ENCODE data around the gene DDX31.

Gene DDX31

GRCh38 chr9:132702254-132702653 is 32.5 kb upstream of the DDX31 start:
- no peak overlapping the region for H3K4me3 ChIP-seq (ENCODE audit: low read length)
- no peaks in the 10 kb centered on the region for H3K36me3 ChIP-seq (ENCODE audit: insufficient read depth, low read depth, low read length)
- H3K27ac ChIP-seq (ENCODE audit: low read length), result no peak overlapping the region
- H3K9me3 ChIP-seq (ENCODE audit: insufficient read depth, low read depth, low read length), result peaks cover 46% of the 10 kb centered on the region
- no peak overlapping the region for H3K9ac ChIP-seq (ENCODE audit: low read depth, low read length)
- H3K27me3 ChIP-seq (ENCODE audit: insufficient read depth, low read length), result no peaks in the 10 kb centered on the region
- H3K4me1 ChIP-seq (ENCODE audit: insufficient read depth, low read length), result no peaks in the 10 kb centered on the region

DNA sequence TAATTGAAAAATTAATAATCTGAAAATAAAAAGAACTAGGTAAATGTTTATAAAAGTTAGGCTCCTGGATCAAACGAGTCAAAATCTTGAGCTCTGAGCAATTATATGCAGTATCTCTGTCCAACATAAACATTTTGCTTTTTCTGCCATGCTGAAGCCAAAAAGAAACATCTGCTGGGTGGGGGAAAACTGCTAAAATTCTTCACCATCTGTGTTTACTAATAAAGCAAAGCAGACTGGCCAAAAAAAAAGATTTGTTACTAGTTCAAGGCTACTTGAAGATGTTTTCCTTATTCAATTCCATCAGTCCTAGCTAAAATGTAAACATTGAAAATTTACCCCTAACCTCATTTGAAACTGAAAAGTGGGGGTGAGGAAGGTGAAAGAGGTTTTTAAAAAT is 30.2 kb upstream of the DDX31 start:
- Histone ChIP-seq H3K4me1 (ENCODE audit: insufficient read depth, low read length) (no peaks in the 10 kb centered on the region), H3K27ac (ENCODE audit: low read length) (no peak overlapping the region), H3K27me3 (ENCODE audit: insufficient read depth, low read length) (no peaks in the 10 kb centered on the region), H3K9me3 (ENCODE audit: insufficient read depth, low read depth, low read length) (peaks cover 55% of the 10 kb centered on the region), H3K9ac (ENCODE audit: low read depth, low read length) (no peak overlapping the region), H3K36me3 (ENCODE audit: insufficient read depth, low read depth, low read length) (no peaks in the 10 kb centered on the region), H3K4me3 (ENCODE audit: low read length) (no peak overlapping the region)

DNA sequence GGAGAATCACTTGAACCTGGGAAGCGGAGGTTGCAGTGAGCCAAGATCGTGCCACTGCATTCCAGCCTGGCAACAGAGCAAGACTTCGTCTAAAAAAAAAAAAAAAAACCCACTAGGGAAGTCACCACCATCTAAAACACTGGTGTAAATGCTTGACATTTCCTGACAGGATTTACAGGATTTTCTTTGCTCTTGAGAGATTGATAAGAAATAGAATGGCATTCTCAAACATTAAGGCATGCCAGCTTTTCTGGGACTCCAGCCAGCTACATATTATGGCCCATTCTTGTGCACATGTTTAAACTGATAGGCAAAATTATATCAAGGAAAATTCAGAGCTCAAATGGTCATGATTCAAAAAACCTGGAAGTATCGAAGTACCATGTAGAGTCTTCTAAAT is 29.2 kb upstream of the DDX31 start:
- Histone ChIP-seq H3K27me3 (ENCODE audit: insufficient read depth, low read length) (no peaks in the 10 kb centered on the region), H3K36me3 (ENCODE audit: insufficient read depth, low read depth, low read length) (no peaks in the 10 kb centered on the region), H3K4me3 (ENCODE audit: low read length) (no peak overlapping the region), H3K9me3 (ENCODE audit: insufficient read depth, low read depth, low read length) (peaks cover 53% of the 10 kb centered on the region), H3K27ac (ENCODE audit: low read length) (no peak overlapping the region), H3K4me1 (ENCODE audit: insufficient read depth, low read length) (no peaks in the 10 kb centered on the region), H3K9ac (ENCODE audit: low read depth, low read length) (no peak overlapping the region)

DNA sequence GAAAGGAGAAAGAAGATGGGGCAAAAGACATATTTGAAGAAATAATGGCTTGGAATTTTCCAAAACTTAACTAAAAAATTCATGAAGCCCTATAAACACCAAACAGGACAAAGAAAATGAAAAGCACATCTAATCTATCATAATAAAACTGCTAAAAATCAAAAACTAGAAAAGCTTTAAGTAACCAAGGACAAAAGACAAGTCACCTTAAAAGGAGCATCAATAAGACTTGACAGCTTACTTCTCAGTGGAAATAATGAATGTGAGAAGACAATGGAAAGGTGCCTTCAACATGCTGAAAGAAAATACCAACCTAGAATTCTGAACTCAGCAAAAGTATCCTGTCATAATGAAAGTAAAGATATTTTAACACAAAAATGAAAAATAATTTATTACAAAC is 27.4 kb upstream of the DDX31 start:
- no peaks in the 10 kb centered on the region for H3K27me3 ChIP-seq (ENCODE audit: insufficient read depth, low read length)
- H3K9ac ChIP-seq (ENCODE audit: low read depth, low read length), result no peak overlapping the region
- peaks cover 2% of the 10 kb centered on the region; the same call in 1 of the 2 replicates for H3K36me3 ChIP-seq (ENCODE audit: insufficient read depth, low read depth, low read length)
- no peak overlapping the region for H3K4me3 ChIP-seq (ENCODE audit: low read length)
- no peak overlapping the region for H3K27ac ChIP-seq (ENCODE audit: low read length)
- H3K9me3 ChIP-seq (ENCODE audit: insufficient read depth, low read depth, low read length), result peaks cover 39% of the 10 kb centered on the region
- no peaks in the 10 kb centered on the region for H3K4me1 ChIP-seq (ENCODE audit: insufficient read depth, low read length)

GRCh38 chr9:132694144-132694543 is 24.4 kb upstream of the DDX31 start:
- no peaks in the 10 kb centered on the region for H3K4me1 ChIP-seq (ENCODE audit: insufficient read depth, low read length)
- H3K4me3 ChIP-seq (ENCODE audit: low read length), result no peak overlapping the region
- H3K9ac ChIP-seq (ENCODE audit: low read depth, low read length), result no peak overlapping the region
- no peaks in the 10 kb centered on the region for H3K27me3 ChIP-seq (ENCODE audit: insufficient read depth, low read length)
- H3K36me3 ChIP-seq (ENCODE audit: insufficient read depth, low read depth, low read length), result peaks cover 29% of the 10 kb centered on the region
- H3K27ac ChIP-seq (ENCODE audit: low read length), result no peak overlapping the region
- H3K9me3 ChIP-seq (ENCODE audit: insufficient read depth, low read depth, low read length), result peaks cover 26% of the 10 kb centered on the region

GRCh38 chr9:132690696-132691095 is 20.9 kb upstream of the DDX31 start:
- peaks cover 63% of the 10 kb centered on the region for H3K36me3 ChIP-seq (ENCODE audit: insufficient read depth, low read depth, low read length)
- no peaks in the 10 kb centered on the region for H3K4me1 ChIP-seq (ENCODE audit: insufficient read depth, low read length)
- H3K4me3 ChIP-seq (ENCODE audit: low read length), result no peak overlapping the region
- no peak overlapping the region for H3K9ac ChIP-seq (ENCODE audit: low read depth, low read length)
- no peaks in the 10 kb centered on the region for H3K27me3 ChIP-seq (ENCODE audit: insufficient read depth, low read length)
- H3K27ac ChIP-seq (ENCODE audit: low read length), result no peak overlapping the region
- H3K9me3 ChIP-seq (ENCODE audit: insufficient read depth, low read depth, low read length), result no peaks in the 10 kb centered on the region

DNA sequence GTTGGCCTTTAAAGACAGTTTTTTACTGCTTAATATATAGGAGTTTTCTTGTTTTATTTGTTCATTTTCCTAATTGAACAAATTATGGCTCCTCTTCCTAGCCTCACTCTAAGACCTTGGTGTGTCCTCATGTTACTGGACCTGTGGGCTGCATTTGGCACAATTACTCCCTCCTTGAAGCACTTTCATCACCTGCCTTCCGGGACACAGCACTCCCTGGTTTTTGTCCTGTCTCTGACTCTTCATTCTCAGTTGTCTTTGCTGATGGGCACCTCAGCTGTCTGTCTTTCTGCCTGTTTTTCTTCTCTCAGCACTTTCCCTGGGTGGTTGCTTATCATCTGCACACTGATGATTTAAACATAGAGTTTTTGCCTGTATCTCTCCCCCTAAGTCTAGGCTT is 14.1 kb upstream of the DDX31 start:
- Histone ChIP-seq H3K9ac (ENCODE audit: low read depth, low read length) (no peak overlapping the region), H3K27me3 (ENCODE audit: insufficient read depth, low read length) (no peaks in the 10 kb centered on the region), H3K27ac (ENCODE audit: low read length) (no peak overlapping the region), H3K36me3 (ENCODE audit: insufficient read depth, low read depth, low read length) (peaks cover 93% of the 10 kb centered on the region), H3K4me1 (ENCODE audit: insufficient read depth, low read length) (no peaks in the 10 kb centered on the region), H3K4me3 (ENCODE audit: low read length) (no peak overlapping the region), H3K9me3 (ENCODE audit: insufficient read depth, low read depth, low read length) (no peaks in the 10 kb centered on the region)

- Histone ChIP-seq H3K27me3 (ENCODE audit: insufficient read depth, low read length) (no peaks in the 10 kb centered on the region), H3K4me3 (ENCODE audit: low read length) (no peak overlapping the region), H3K9me3 (ENCODE audit: insufficient read depth, low read depth, low read length) (no peaks in the 10 kb centered on the region), H3K36me3 (ENCODE audit: insufficient read depth, low read depth, low read length) (peaks cover 83% of the 10 kb centered on the region), H3K4me1 (ENCODE audit: insufficient read depth, low read length) (no peaks in the 10 kb centered on the region), H3K9ac (ENCODE audit: low read depth, low read length) (no peak overlapping the region), H3K27ac (ENCODE audit: low read length) (no peak overlapping the region)
Measured at GRCh38 chr9:132681561-132681960, 11.8 kb upstream of the DDX31 start.

- Histone ChIP-seq H3K27me3 (ENCODE audit: insufficient read depth, low read length) (no peaks in the 10 kb centered on the region), H3K4me1 (ENCODE audit: insufficient read depth, low read length) (no peaks in the 10 kb centered on the region), H3K27ac (ENCODE audit: low read length) (no peak overlapping the region), H3K9me3 (ENCODE audit: insufficient read depth, low read depth, low read length) (no peaks in the 10 kb centered on the region), H3K9ac (ENCODE audit: low read depth, low read length) (no peak overlapping the region), H3K4me3 (ENCODE audit: low read length) (no peak overlapping the region), H3K36me3 (ENCODE audit: insufficient read depth, low read depth, low read length) (peaks cover 68% of the 10 kb centered on the region)
Measured at GRCh38 chr9:132679946-132680625, 10.3 kb upstream of the DDX31 start.

DNA sequence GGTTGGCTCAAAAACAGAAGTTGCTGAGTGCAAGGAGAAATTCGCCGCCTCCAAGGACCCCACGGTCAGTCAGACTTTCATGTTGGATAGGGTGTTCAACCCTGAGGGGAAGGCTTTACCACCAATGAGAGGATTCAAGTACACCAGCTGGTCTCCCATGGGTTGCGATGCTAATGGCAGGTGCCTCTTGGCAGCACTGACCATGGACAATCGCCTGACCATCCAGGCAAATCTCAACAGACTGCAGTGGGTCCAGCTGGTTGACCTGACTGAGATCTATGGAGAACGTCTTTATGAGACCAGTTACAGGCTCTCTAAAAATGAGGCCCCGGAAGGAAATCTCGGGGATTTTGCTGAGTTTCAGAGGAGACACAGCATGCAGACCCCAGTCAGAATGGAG is 8.2 kb upstream of the DDX31 start:
- Histone ChIP-seq H3K9me3 (ENCODE audit: insufficient read depth, low read depth, low read length) (no peaks in the 10 kb centered on the region), H3K27me3 (ENCODE audit: insufficient read depth, low read length) (no peaks in the 10 kb centered on the region), H3K4me3 (ENCODE audit: low read length) (no peak overlapping the region), H3K9ac (ENCODE audit: low read depth, low read length) (no peak overlapping the region), H3K27ac (ENCODE audit: low read length) (no peak overlapping the region), H3K4me1 (ENCODE audit: insufficient read depth, low read length) (no peaks in the 10 kb centered on the region; the same call in 1 of the 2 replicates), H3K36me3 (ENCODE audit: insufficient read depth, low read depth, low read length) (peaks cover 50% of the 10 kb centered on the region)

GRCh38 chr9:132674485-132674884 is 4.7 kb upstream of the DDX31 start:
- Histone ChIP-seq H3K9me3 (ENCODE audit: insufficient read depth, low read depth, low read length) (no peaks in the 10 kb centered on the region), H3K4me3 (ENCODE audit: low read length) (no peak overlapping the region), H3K27ac (ENCODE audit: low read length) (no peak overlapping the region), H3K9ac (ENCODE audit: low read depth, low read length) (no peak overlapping the region), H3K4me1 (ENCODE audit: insufficient read depth, low read length) (peaks cover 11% of the 10 kb centered on the region; the same call in 1 of the 2 replicates), H3K27me3 (ENCODE audit: insufficient read depth, low read length) (no peaks in the 10 kb centered on the region), H3K36me3 (ENCODE audit: insufficient read depth, low read depth, low read length) (peaks cover 23% of the 10 kb centered on the region)

DNA sequence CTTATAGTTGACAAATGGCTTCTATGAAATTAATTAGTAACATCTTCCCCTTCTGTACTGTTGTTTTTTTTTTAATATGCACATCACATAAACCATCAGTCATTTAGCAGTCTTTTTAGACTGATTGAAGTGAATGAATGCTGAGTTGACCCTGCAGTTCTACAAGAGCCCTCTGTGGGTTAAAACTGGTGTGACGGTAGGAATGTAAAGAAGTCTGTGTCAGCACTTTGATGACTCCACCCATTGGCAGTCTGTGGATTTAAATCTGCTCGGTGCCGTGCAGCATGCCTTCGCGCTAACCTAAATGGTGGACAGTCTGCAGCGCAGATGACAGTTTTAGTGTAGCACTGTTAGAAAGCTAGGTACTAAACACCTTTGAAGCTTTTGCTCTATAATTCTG is 3.6 kb upstream of the DDX31 start:
- Histone ChIP-seq H3K9me3 (ENCODE audit: insufficient read depth, low read depth, low read length) (no peaks in the 10 kb centered on the region), H3K4me3 (ENCODE audit: low read length) (no peak overlapping the region), H3K27ac (ENCODE audit: low read length) (no peak overlapping the region), H3K36me3 (ENCODE audit: insufficient read depth, low read depth, low read length) (peaks cover 11% of the 10 kb centered on the region), H3K27me3 (ENCODE audit: insufficient read depth, low read length) (no peaks in the 10 kb centered on the region), H3K4me1 (ENCODE audit: insufficient read depth, low read length) (peaks cover 11% of the 10 kb centered on the region; the same call in 1 of the 2 replicates), H3K9ac (ENCODE audit: low read depth, low read length) (no peak overlapping the region)

Measured in iPS-20b (cell line).